B cell (primary cell): ENCODE results near the gene CALD1. TPM values are rescaled to one million over a fixed set of nuclear protein-coding genes. Genes with fewer than 3 reads are reported as not detected.

Source experiments
- ATAC-seq: fragments of 200-7000 bp; cut with Tn5 transposase; one replicate; pipeline ENCODE4 v1.10.0; 2021; ENCODE audit warnings: low read depth, mild to moderate bottlenecking, moderate number of reproducible peaks, moderate library complexity
- CTCF ChIA-PET: fragments of 350-600 bp; sonication (Branson Sonifier 250); formaldehyde crosslinking; loops from one replicate; lab custom pipeline; 2021; ENCODE audit warnings: antibody characterized with exemption, inconsistent platforms; lab: Charles Lee
- POLR2A ChIA-PET: fragments of 350-600 bp; sonication (Branson Sonifier 250); formaldehyde crosslinking; loops from one replicate; lab custom pipeline; 2021; ENCODE audit warnings: antibody characterized with exemption; lab: Charles Lee
- DNase-seq: peaks from one replicate; pipeline ENCODE4 v3.0.0; 2013
- H2AFZ ChIP-seq: 2 replicates; pipeline ENCODE4 v1.6.1; 2012; ENCODE audit warnings: mild to moderate bottlenecking, low read depth, low read length; ENCODE audit not compliant: insufficient read depth, poor library complexity, severe bottlenecking
- H3K27ac ChIP-seq, 2 donors: 1 replicate in 1 of 2; 2 replicates in 1 of 2; pipeline ENCODE4 v1.5.1; 2012 to 2013; ENCODE audit warnings: low read length in 2 of 2, mild to moderate bottlenecking in 2 of 2, moderate library complexity in 1 of 2
- H3K27me3 ChIP-seq, 4 experiments: fragments of 200-600 bp in 1 of 4; sonication (generic) in 1 of 4; replicated peaks in 1 of 4; 1 replicate in 2 of 4; 2 replicates in 2 of 4; pipeline versions ENCODE4 v1.6.1 to v1.7.0; 2013 to 2016; ENCODE audit warnings: low read length in 3 of 4, mild to moderate bottlenecking in 2 of 4, mixed read lengths in 1 of 4, moderate library complexity in 1 of 4; ENCODE audit not compliant: insufficient read depth in 4 of 4, control insufficient read depth in 3 of 4; ENCODE audit errors: control extremely low read depth in 1 of 4
- H3K36me3 ChIP-seq, 2 experiments: replicated peaks in 1 of 2; 1 replicate in 1 of 2; 2 replicates in 1 of 2; pipeline versions ENCODE4 v1.6.1 to v1.7.1; 2013; ENCODE audit warnings: low read length in 1 of 2; ENCODE audit not compliant: insufficient read depth in 2 of 2, control insufficient read depth in 1 of 2; ENCODE audit errors: control extremely low read depth in 1 of 2, extremely low read depth in 1 of 2
- H3K4me1 ChIP-seq, 2 donors: fragments of 200-600 bp in 1 of 2; sonication (generic) in 1 of 2; 1 replicate in 1 of 2; 2 replicates in 1 of 2; pipeline versions ENCODE4 v1.5.1 to v1.6.1; 2013 to 2017; ENCODE audit warnings: low read length in 2 of 2; ENCODE audit not compliant: control insufficient read depth in 2 of 2, insufficient read depth in 2 of 2
- H3K4me2 ChIP-seq: replicated peaks from 2 replicates; pipeline ENCODE3; 2012; ENCODE audit warnings: mild to moderate bottlenecking, low read depth, low read length; ENCODE audit not compliant: poor library complexity, severe bottlenecking
- H3K4me3 ChIP-seq, 5 experiments: fragments of 200-600 bp in 1 of 5; sonication (generic) in 1 of 5; 1 replicate in 3 of 5; 2 replicates in 2 of 5; pipeline versions ENCODE4 v1.5.1 to v1.7.0; 2011 to 2016; ENCODE audit warnings: low read length in 4 of 5, mild to moderate bottlenecking in 4 of 5, low read depth in 2 of 5, control low read depth in 1 of 5, moderate library complexity in 1 of 5; ENCODE audit not compliant: insufficient read depth in 1 of 5; ENCODE audit errors: control extremely low read depth in 1 of 5, extremely low read depth in 1 of 5
- H3K79me2 ChIP-seq: fragments of 200-600 bp; sonication (generic); one replicate; pipeline ENCODE4 v1.6.0; 2016; ENCODE audit warnings: low read length; ENCODE audit not compliant: control insufficient read depth, insufficient read depth
- H3K9ac ChIP-seq: fragments of 200-600 bp; sonication (generic); 2 replicates; pipeline ENCODE4 v1.6.1; 2017; ENCODE audit warnings: mild to moderate bottlenecking, low read length, moderate library complexity
- H3K9me3 ChIP-seq, 3 donors: one replicate each; pipeline versions ENCODE4 v1.6.1 to v1.7.1; 2013; ENCODE audit warnings: low read length in 2 of 3; ENCODE audit not compliant: control insufficient read depth in 2 of 3, insufficient read depth in 1 of 3; ENCODE audit errors: control extremely low read depth in 1 of 3
- H4K20me1 ChIP-seq: 2 replicates; pipeline ENCODE4 v1.6.0; 2012; ENCODE audit warnings: mild to moderate bottlenecking, low read length; ENCODE audit not compliant: insufficient read depth, control insufficient read depth, poor library complexity, severe bottlenecking
- H3K27ac Mint-ChIP-seq: one replicate; pipeline ENCODE4 v1.8.0; 2021; ENCODE audit warnings: mixed read lengths
- H3K27me3 Mint-ChIP-seq: one replicate; pipeline ENCODE4 v1.8.0; 2021; ENCODE audit warnings: mixed read lengths
- H3K4me1 Mint-ChIP-seq: one replicate; pipeline ENCODE4 v1.8.0; 2021; ENCODE audit warnings: mixed read lengths
- H3K4me3 Mint-ChIP-seq: one replicate; pipeline ENCODE4 v1.8.0; 2021; ENCODE audit warnings: mixed read lengths
- H3K9me3 Mint-ChIP-seq: one replicate; pipeline ENCODE4 v1.8.0; 2022; ENCODE audit warnings: mixed read lengths; ENCODE audit not compliant: insufficient read depth
- EZH2 ChIP-seq: IDR thresholded peaks from 2 replicates; pipeline ENCODE4 v1.6.1; 2012; ENCODE audit warnings: borderline replicate concordance, low read depth, mild to moderate bottlenecking, moderate library complexity, low read length; ENCODE audit not compliant: insufficient read depth, poor library complexity, severe bottlenecking
- WGBS: methylation state at CpG from one replicate; pipeline ENCODE4 v1.1.5; 2013; ENCODE audit warnings: missing lambda C conversion rate; ENCODE audit not compliant: insufficient coverage; 5-methylcytosine and 5-hydroxymethylcytosine counted together
- intact Hi-C: fragments of 100-400 bp; cut with micrococcal nuclease; formaldehyde crosslinking; loops from one replicate; pipeline ENCODE4 v1.10.0; 2022
- polyA plus RNA-seq: library from polyadenylated mRNA; depleted of rRNA; stranded (reverse); fragments of >200 nt; gene quantifications from 2 replicates; pipeline ENCODE4 v1.2.3, GENCODE V29; 2012
- total RNA-seq, 2 donors: library from RNA; stranded (reverse); fragments of 120-200 nt in 1 of 2; gene quantifications; 1 replicate in 1 of 2; 2 replicates in 1 of 2; pipeline versions ENCODE4 v1.2.3 to v1.2.4, GENCODE V29; 2013 to 2022
- TF ChIP-seq, protein P1 (sequence below): fragments of 200-600 bp; IDR thresholded peaks from one replicate; pipeline ENCODE4 v1.8.0; 2022; ENCODE audit warnings: antibody characterized with exemption, mild to moderate bottlenecking

CALD1 gene
- total and polyA plus RNA-seq, 2 donors (not counting 1 experiment from before 2014, with no cell fraction given) = 0.18 to 0.69 TPM

DNA sequence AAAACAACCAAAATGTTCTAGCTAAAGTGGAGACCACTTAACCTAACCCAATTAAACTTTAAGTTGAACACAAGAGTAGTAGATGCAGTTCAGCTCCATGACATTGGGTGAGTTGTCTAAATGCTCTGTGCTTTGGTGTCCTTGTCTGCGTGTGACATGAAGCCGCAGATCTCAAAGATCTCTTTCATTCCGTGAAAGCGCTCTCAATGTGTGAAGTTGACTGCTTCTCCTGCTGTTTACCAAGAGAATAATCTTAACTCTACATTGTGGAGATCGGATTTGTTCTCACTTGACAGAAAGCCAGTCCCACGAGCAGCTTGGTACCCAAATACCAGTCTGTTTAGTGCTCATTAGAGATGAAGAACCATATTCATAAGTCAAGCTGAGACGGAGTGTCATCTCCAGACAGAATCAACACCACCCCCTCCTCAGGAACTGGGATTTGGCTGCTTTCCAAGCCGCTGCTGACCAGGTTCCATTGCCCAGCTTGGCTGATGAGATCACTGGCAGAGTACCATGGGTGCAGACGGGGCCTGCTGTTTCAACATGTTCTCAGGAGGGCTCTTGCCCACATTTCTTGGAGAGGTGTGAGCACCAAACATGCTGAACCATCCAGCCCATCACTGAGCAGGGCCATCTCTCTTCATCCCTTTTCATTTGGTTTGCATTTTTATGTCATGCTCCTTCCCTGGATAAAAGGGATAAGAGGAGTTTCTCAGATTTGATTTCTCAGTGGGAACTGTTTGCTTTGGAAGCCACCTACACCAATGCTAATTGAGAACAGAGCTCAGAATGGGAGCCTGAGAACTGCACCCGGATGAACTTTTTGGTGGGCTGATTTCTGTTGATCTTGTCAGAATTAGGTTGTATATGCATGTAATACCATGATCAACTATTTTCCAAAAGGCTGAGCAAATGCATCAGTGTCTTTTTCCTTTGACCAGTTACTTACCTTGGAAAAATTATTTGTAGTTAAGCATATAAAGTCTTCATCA, 111.1 kb downstream of the CALD1 start:
- POLR2A ChIA-PET = no interaction called here
- no peaks in the 10 kb centered on the region for H3K36me3 ChIP-seq
- no peak for DNase-seq
- CTCF ChIA-PET = interaction anchor here (0.5 kb wide), 1 partner anchor 54 kb away, joined by 3 read pairs; no protein-coding TSS in a partner anchor
- no peak overlapping the region for H3K9ac ChIP-seq
- H3K79me2 ChIP-seq = no peaks in the 10 kb centered on the region
- Mint-ChIP-seq H3K9me3 (no peaks in the 10 kb centered on the region), H3K27ac (no peak overlapping the region), H3K27me3 (peaks cover 34% of the 10 kb centered on the region), H3K4me3 (no peak overlapping the region), H3K4me1 (peaks cover 3% of the 10 kb centered on the region)
- TF ChIP-seq, protein P1, sequence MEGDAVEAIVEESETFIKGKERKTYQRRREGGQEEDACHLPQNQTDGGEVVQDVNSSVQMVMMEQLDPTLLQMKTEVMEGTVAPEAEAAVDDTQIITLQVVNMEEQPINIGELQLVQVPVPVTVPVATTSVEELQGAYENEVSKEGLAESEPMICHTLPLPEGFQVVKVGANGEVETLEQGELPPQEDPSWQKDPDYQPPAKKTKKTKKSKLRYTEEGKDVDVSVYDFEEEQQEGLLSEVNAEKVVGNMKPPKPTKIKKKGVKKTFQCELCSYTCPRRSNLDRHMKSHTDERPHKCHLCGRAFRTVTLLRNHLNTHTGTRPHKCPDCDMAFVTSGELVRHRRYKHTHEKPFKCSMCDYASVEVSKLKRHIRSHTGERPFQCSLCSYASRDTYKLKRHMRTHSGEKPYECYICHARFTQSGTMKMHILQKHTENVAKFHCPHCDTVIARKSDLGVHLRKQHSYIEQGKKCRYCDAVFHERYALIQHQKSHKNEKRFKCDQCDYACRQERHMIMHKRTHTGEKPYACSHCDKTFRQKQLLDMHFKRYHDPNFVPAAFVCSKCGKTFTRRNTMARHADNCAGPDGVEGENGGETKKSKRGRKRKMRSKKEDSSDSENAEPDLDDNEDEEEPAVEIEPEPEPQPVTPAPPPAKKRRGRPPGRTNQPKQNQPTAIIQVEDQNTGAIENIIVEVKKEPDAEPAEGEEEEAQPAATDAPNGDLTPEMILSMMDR = no peak
- TF ChIP-seq EZH2 = no peak
- no peaks in the 10 kb centered on the region for H4K20me1 ChIP-seq
- H3K27ac ChIP-seq = no peak overlapping the region
- ATAC-seq = no peak
- H3K4me2 ChIP-seq = no peak overlapping the region
- peaks cover 0 to 18% (median 6%) of the 10 kb centered on the region in 4 experiments for H3K27me3 ChIP-seq
- H2AFZ ChIP-seq = no peak overlapping the region
- intact Hi-C loops = no loop called here
- H3K4me3 ChIP-seq = no peak overlapping the region
- H3K4me1 ChIP-seq = no peaks in the 10 kb centered on the region
- H3K9me3 ChIP-seq = no peaks in the 10 kb centered on the region
- 91% methylated on average over 7 of the region's 10 CpGs for WGBS

DNA sequence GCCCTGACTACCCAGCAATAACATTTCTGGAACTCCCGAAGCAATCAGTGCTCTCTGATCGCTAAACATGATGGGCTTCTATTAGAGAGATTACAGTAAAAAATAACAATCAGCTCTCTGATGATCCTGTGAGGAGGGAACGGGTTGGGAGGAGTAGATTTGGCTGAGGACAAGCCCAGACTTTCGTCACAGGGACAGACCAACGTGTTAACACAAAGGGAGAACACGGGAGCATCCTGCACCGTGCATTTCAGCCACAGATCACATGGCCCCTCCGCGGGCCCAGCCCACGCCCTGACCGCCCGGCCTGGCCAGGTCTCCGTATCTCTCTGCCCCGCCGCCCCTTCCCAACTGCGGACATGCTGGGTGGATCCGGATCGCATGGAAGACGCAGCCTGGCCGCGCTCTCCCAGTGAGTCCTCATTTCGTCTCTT, 111.8 kb downstream of the CALD1 start:
- peaks cover 0 to 7% (median 5%) of the 10 kb centered on the region in 3 donors for H3K9me3 ChIP-seq
- no peaks in the 10 kb centered on the region for H3K4me1 ChIP-seq
- 15% methylated on average over 13 of the region's 22 CpGs for WGBS
- Mint-ChIP-seq H3K27me3 (peaks cover 34% of the 10 kb centered on the region), H3K4me3 (no peak overlapping the region), H3K9me3 (peaks cover under 1% of the 10 kb centered on the region), H3K27ac (no peak overlapping the region), H3K4me1 (peaks cover 3% of the 10 kb centered on the region)
- TF ChIP-seq EZH2 = no peak
- TF ChIP-seq, protein P1 = no peak
- peaks cover 0 to 18% (median 6%) of the 10 kb centered on the region in 4 experiments for H3K27me3 ChIP-seq
- ChIA-PET POLR2A (no interaction called here), CTCF (no interaction called here)
- no peak overlapping the region for H3K9ac ChIP-seq
- no peaks in the 10 kb centered on the region for H3K36me3 ChIP-seq
- ATAC-seq (no peak), DNase-seq (no peak)
- intact Hi-C loops = no loop called here
- H3K27ac ChIP-seq = no peak overlapping the region
- no peaks in the 10 kb centered on the region for H4K20me1 ChIP-seq
- no peak overlapping the region for H3K4me3 ChIP-seq
- no peaks in the 10 kb centered on the region for H3K79me2 ChIP-seq
- H3K4me2 ChIP-seq = no peak overlapping the region
- H2AFZ ChIP-seq = no peak overlapping the region
